GM23338 (cell line): ENCODE measurements around the gene SHISA2. TPM values are rescaled to one million over a fixed set of nuclear protein-coding genes. Genes with fewer than 3 reads are reported as not detected.

ENCODE experiments used
- ATAC-seq: fragments of 200-7000 bp; cut with Tn5 transposase; 3 replicates; pipeline ENCODE4 v1.9.1; 2020
- DNase-seq: peaks from one replicate; pipeline ENCODE4 v3.0.0-alpha.2; 2015; ENCODE audit warnings: low spot score
- H2AFZ ChIP-seq: fragments of 200-600 bp; sonication (generic); 2 replicates; pipeline ENCODE4 v1.8.0; 2016; ENCODE audit warnings: antibody characterized with exemption, mild to moderate bottlenecking, moderate library complexity
- H3F3A ChIP-seq: fragments of 200-600 bp; sonication (generic); replicated peaks from 2 replicates; pipeline ENCODE4 v1.8.0; 2017; ENCODE audit warnings: antibody characterized with exemption, mixed run types, low read depth
- H3K27ac ChIP-seq: fragments of 200-600 bp; sonication (generic); 2 replicates; pipeline ENCODE4 v1.6.1; 2016; ENCODE audit warnings: low read depth
- H3K27me3 ChIP-seq: fragments of 200-600 bp; sonication (generic); 2 replicates; pipeline ENCODE4 v1.8.0; 2016; ENCODE audit warnings: mild to moderate bottlenecking, mixed run types, moderate library complexity; ENCODE audit not compliant: insufficient read depth
- H3K36me3 ChIP-seq: fragments of 200-600 bp; sonication (generic); 2 replicates; pipeline ENCODE4 v1.8.0; 2016; ENCODE audit warnings: mild to moderate bottlenecking; ENCODE audit not compliant: insufficient read depth
- H3K4me1 ChIP-seq: fragments of 200-600 bp; sonication (generic); 2 replicates; pipeline ENCODE4 v1.8.0; 2016; ENCODE audit warnings: mild to moderate bottlenecking, moderate library complexity; ENCODE audit not compliant: insufficient read depth
- H3K4me2 ChIP-seq: fragments of 200-600 bp; sonication (generic); 2 replicates; pipeline ENCODE4 v1.7.1; 2017; ENCODE audit warnings: mixed run types
- H3K4me3 ChIP-seq: fragments of 200-600 bp; sonication (generic); 2 replicates; pipeline ENCODE4 v1.6.1; 2016; ENCODE audit warnings: mixed run types
- H3K79me2 ChIP-seq: fragments of 200-600 bp; sonication (generic); replicated peaks from 2 replicates; pipeline ENCODE4 v1.8.0; 2017; ENCODE audit warnings: mild to moderate bottlenecking; ENCODE audit not compliant: insufficient read depth
- H3K9me2 ChIP-seq: fragments of 200-600 bp; sonication (generic); 2 replicates; pipeline ENCODE4 v1.8.0; 2017; ENCODE audit not compliant: insufficient read depth
- H4K20me1 ChIP-seq: fragments of 200-600 bp; sonication (generic); replicated peaks from 2 replicates; pipeline ENCODE4 v1.8.0; 2017; ENCODE audit warnings: mild to moderate bottlenecking; ENCODE audit not compliant: insufficient read depth
- H3K27ac Mint-ChIP-seq: 2 replicates; pipeline ENCODE4 v1.8.0; 2020; ENCODE audit warnings: inconsistent platforms, mild to moderate bottlenecking, moderate library complexity, mixed read lengths
- H3K27me3 Mint-ChIP-seq: 3 replicates; pipeline ENCODE4 v1.8.0; 2022; ENCODE audit warnings: low read depth, mild to moderate bottlenecking, moderate library complexity, mixed read lengths, inconsistent platforms; ENCODE audit not compliant: insufficient read depth, poor library complexity
- H3K36me3 Mint-ChIP-seq: 3 replicates; pipeline ENCODE4 v1.8.0; 2021; ENCODE audit warnings: low read depth, mild to moderate bottlenecking, inconsistent platforms, moderate library complexity, mixed read lengths
- H3K4me1 Mint-ChIP-seq: 3 replicates; pipeline ENCODE4 v1.8.0; 2020; ENCODE audit warnings: mild to moderate bottlenecking, inconsistent platforms, mixed read lengths
- H3K4me3 Mint-ChIP-seq: 3 replicates; pipeline ENCODE4 v1.8.0; 2021; ENCODE audit warnings: moderate library complexity, mild to moderate bottlenecking, inconsistent platforms, mixed read lengths
- H3K9me3 Mint-ChIP-seq: 3 replicates; pipeline ENCODE4 v1.8.0; 2020; ENCODE audit warnings: moderate library complexity, mild to moderate bottlenecking, inconsistent platforms, mixed read lengths
- CREB1 ChIP-seq: fragments of 250-450 bp; sonication (Bioruptor Pico); IDR thresholded peaks from 2 replicates; pipeline ENCODE4 v1.5.0; 2020; ENCODE audit warnings: low read depth, mild to moderate bottlenecking, moderate library complexity
- EZH2 ChIP-seq: fragments of 200-600 bp; sonication (generic); IDR thresholded peaks from one replicate; pipeline ENCODE4 v1.8.0; 2017; ENCODE audit warnings: antibody characterized with exemption, mild to moderate bottlenecking, low read depth; ENCODE audit not compliant: unreplicated experiment
- EZH2phosphoT487 ChIP-seq: fragments of 200-600 bp; sonication (generic); IDR thresholded peaks from one replicate; pipeline ENCODE4 v1.8.1; 2018; ENCODE audit warnings: antibody characterized with exemption; ENCODE audit not compliant: unreplicated experiment
- NANOG ChIP-seq: IDR thresholded peaks from 2 replicates; pipeline ENCODE4 v1.6.1; 2016; ENCODE audit warnings: antibody characterized with exemption, borderline replicate concordance
- polyA plus RNA-seq: library from polyadenylated mRNA; unstranded; fragments of >200 nt; fragmentation: Nextera tagmentation; extraction: Ambion mirVana; gene quantifications from 2 replicates; pipeline ENCODE4 v1.2.1, GENCODE V29; 2016
- total RNA-seq: library from RNA; depleted of rRNA; stranded (reverse); fragments of >200 nt; shearing (Covaris generic); gene quantifications from 2 replicates; pipeline ENCODE4 v1.2.3, GENCODE V29; 2014
- TF ChIP-seq, protein P1 (sequence below): fragments of 250-450 bp; sonication (Bioruptor Pico); IDR thresholded peaks from 2 replicates; pipeline ENCODE4 v1.5.0; 2020; ENCODE audit warnings: mild to moderate bottlenecking, moderate library complexity
- TF ChIP-seq, protein P2 (sequence below), 2 experiments: fragments of 200-600 bp in 1 of 2; sonication (generic) in 1 of 2; conservative IDR thresholded peaks; 2 replicates each; pipeline versions ENCODE4 v1.5.1 to v1.6.1; 2016 to 2017; ENCODE audit warnings: antibody characterized with exemption in 2 of 2, low read depth in 2 of 2, mild to moderate bottlenecking in 2 of 2, moderate library complexity in 1 of 2

Gene SHISA2
- total and polyA plus RNA-seq, 2 experiments from 2014 or later = 17.9 to 37.4 TPM

DNA sequence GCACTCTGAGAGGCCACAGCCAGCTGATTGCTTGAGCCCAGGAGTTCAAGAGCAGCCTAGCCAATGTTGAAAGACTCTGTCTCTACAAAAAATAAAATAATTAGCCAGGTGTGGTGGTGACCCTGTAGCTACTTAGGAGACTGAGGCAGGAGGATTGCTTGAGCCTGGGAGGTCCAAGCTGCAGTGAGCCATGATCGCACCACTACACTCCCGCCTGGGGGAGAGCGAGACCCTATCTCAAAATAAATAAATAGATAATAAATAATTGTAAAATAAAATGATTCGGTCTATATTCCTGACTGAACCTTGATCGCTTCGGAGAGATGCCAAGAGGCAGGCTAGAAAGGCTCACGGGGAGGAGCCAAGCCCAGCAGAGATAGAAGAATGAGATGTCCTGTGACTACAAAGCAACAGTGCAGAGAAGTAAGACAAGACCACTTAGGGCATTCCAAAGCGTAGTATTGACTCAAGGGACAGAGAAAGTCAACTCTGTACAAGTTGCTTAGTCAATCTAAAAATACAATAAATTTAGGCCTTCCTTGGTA is 12.8 kb downstream of the SHISA2 start (continued):
- TF ChIP-seq, protein P1, sequence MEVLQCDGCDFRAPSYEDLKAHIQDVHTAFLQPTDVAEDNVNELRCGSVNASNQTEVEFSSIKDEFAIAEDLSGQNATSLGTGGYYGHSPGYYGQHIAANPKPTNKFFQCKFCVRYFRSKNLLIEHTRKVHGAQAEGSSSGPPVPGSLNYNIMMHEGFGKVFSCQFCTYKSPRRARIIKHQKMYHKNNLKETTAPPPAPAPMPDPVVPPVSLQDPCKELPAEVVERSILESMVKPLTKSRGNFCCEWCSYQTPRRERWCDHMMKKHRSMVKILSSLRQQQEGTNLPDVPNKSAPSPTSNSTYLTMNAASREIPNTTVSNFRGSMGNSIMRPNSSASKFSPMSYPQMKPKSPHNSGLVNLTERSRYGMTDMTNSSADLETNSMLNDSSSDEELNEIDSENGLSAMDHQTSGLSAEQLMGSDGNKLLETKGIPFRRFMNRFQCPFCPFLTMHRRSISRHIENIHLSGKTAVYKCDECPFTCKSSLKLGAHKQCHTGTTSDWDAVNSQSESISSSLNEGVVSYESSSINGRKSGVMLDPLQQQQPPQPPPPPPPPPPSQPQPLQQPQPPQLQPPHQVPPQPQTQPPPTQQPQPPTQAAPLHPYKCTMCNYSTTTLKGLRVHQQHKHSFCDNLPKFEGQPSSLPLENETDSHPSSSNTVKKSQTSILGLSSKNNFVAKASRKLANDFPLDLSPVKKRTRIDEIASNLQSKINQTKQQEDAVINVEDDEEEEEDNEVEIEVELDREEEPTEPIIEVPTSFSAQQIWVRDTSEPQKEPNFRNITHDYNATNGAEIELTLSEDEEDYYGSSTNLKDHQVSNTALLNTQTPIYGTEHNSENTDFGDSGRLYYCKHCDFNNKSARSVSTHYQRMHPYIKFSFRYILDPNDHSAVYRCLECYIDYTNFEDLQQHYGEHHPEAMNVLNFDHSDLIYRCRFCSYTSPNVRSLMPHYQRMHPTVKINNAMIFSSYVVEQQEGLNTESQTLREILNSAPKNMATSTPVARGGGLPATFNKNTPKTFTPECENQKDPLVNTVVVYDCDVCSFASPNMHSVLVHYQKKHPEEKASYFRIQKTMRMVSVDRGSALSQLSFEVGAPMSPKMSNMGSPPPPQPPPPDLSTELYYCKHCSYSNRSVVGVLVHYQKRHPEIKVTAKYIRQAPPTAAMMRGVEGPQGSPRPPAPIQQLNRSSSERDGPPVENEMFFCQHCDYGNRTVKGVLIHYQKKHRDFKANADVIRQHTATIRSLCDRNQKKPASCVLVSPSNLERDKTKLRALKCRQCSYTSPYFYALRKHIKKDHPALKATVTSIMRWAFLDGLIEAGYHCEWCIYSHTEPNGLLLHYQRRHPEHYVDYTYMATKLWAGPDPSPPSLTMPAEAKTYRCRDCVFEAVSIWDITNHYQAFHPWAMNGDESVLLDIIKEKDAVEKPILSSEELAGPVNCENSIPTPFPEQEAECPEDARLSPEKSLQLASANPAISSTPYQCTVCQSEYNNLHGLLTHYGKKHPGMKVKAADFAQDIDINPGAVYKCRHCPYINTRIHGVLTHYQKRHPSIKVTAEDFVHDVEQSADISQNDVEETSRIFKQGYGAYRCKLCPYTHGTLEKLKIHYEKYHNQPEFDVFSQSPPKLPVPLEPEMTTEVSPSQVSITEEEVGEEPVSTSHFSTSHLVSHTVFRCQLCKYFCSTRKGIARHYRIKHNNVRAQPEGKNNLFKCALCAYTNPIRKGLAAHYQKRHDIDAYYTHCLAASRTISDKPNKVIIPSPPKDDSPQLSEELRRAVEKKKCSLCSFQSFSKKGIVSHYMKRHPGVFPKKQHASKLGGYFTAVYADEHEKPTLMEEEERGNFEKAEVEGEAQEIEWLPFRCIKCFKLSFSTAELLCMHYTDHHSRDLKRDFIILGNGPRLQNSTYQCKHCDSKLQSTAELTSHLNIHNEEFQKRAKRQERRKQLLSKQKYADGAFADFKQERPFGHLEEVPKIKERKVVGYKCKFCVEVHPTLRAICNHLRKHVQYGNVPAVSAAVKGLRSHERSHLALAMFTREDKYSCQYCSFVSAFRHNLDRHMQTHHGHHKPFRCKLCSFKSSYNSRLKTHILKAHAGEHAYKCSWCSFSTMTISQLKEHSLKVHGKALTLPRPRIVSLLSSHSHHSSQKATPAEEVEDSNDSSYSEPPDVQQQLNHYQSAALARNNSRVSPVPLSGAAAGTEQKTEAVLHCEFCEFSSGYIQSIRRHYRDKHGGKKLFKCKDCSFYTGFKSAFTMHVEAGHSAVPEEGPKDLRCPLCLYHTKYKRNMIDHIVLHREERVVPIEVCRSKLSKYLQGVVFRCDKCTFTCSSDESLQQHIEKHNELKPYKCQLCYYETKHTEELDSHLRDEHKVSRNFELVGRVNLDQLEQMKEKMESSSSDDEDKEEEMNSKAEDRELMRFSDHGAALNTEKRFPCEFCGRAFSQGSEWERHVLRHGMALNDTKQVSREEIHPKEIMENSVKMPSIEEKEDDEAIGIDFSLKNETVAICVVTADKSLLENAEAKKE (CRISPR knock-in tag) = no peak
- TF ChIP-seq CREB1 = no peak
- TF ChIP-seq EZH2 = no peak
- TF ChIP-seq NANOG = no peak

DNA sequence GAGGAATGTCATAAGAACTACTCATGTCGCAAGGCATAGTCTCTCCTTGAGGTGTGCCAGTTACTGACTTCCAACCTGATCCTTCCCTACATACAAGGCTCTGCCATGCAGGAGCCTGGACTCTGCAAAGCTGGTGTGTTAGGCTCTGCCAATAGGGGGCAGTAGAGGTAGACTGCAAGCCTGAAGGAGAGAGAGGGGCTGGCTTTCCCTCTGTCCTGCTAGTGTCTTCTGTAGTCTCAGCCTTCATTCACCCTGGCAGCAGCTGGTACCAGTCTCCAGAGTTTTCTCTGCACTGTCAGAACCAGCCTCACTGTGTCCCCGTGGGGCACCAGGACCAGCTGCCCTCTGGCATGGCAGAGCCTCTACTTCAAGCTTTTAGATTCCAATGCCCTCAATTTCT is 14.5 kb downstream of the SHISA2 start:
- H3K27me3 Mint-ChIP-seq = no peaks in the 10 kb centered on the region
- H3K4me3 Mint-ChIP-seq = no peak overlapping the region
- H3K27ac Mint-ChIP-seq = no peak overlapping the region
- Histone ChIP-seq H4K20me1 (no peaks in the 10 kb centered on the region), H3K9me2 (no peaks in the 10 kb centered on the region), H3F3A (no peaks in the 10 kb centered on the region), H3K4me1 (peaks cover 10% of the 10 kb centered on the region), H3K4me3 (no peak overlapping the region), H3K27ac (no peak overlapping the region), H3K4me2 (no peak overlapping the region), H3K79me2 (no peaks in the 10 kb centered on the region), H2AFZ (no peak overlapping the region; the same call in 1 of the 2 replicates), H3K27me3 (no peaks in the 10 kb centered on the region), H3K36me3 (no peaks in the 10 kb centered on the region)
- H3K9me3 Mint-ChIP-seq = peaks cover 5% of the 10 kb centered on the region
- no peaks in the 10 kb centered on the region; the same call in 2 of the 3 replicates for H3K36me3 Mint-ChIP-seq
- peaks cover 11% of the 10 kb centered on the region; the same call in 2 of the 3 replicates for H3K4me1 Mint-ChIP-seq
- ATAC-seq (peak; percentile 100), DNase-seq (peak; percentile 92)
- TF ChIP-seq, protein P2, sequence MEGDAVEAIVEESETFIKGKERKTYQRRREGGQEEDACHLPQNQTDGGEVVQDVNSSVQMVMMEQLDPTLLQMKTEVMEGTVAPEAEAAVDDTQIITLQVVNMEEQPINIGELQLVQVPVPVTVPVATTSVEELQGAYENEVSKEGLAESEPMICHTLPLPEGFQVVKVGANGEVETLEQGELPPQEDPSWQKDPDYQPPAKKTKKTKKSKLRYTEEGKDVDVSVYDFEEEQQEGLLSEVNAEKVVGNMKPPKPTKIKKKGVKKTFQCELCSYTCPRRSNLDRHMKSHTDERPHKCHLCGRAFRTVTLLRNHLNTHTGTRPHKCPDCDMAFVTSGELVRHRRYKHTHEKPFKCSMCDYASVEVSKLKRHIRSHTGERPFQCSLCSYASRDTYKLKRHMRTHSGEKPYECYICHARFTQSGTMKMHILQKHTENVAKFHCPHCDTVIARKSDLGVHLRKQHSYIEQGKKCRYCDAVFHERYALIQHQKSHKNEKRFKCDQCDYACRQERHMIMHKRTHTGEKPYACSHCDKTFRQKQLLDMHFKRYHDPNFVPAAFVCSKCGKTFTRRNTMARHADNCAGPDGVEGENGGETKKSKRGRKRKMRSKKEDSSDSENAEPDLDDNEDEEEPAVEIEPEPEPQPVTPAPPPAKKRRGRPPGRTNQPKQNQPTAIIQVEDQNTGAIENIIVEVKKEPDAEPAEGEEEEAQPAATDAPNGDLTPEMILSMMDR (conservative IDR thresholded peaks at IDR 0.05; ENCODE audit: low read depth in 2 of 2) = peak; percentile 89 to 95
- TF ChIP-seq, protein P1 (CRISPR knock-in tag) = no peak
- TF ChIP-seq EZH2phosphoT487 = no peak
